Effector memory CD4-positive, alpha-beta T cell (primary cell): ENCODE measurements around the gene PDZK1IP1.

Experiments
- DNase-seq, 3 donors: peaks; one replicate each; pipeline ENCODE4 v3.0.0-alpha.2; 2020
- H3K27ac ChIP-seq: 2 replicates; pipeline ENCODE4 v1.7.0; 2013; ENCODE audit warnings: mild to moderate bottlenecking, low read length, moderate library complexity; ENCODE audit not compliant: insufficient read depth, poor library complexity, severe bottlenecking
- H3K27me3 ChIP-seq: replicated peaks from 2 replicates; pipeline ENCODE4 v1.7.0; 2013; ENCODE audit warnings: mild to moderate bottlenecking, low read length; ENCODE audit not compliant: insufficient read depth, control insufficient read depth, poor library complexity, severe bottlenecking
- H3K36me3 ChIP-seq: 2 replicates; pipeline ENCODE4 v1.7.0; 2013; ENCODE audit warnings: mild to moderate bottlenecking, low read length, moderate library complexity; ENCODE audit not compliant: control insufficient read depth, insufficient read depth
- H3K4me1 ChIP-seq: 2 replicates; pipeline ENCODE4 v1.7.0; 2013; ENCODE audit warnings: low read length, mild to moderate bottlenecking; ENCODE audit not compliant: control insufficient read depth, insufficient read depth, poor library complexity, severe bottlenecking
- H3K4me3 ChIP-seq: 2 replicates; pipeline ENCODE4 v1.7.0; 2013; ENCODE audit warnings: low read length, low read depth, mild to moderate bottlenecking; ENCODE audit not compliant: insufficient read depth, poor library complexity, severe bottlenecking
- H3K9me3 ChIP-seq: 2 replicates; pipeline ENCODE4 v1.7.0; 2013; ENCODE audit warnings: mild to moderate bottlenecking, low read length, moderate library complexity; ENCODE audit not compliant: control insufficient read depth
- total RNA-seq, 3 donors: gene quantifications; one replicate each; lab custom pipeline; 2026; lab: John Stamatoyannopoulos, UW

PDZK1IP1 gene, protein sequence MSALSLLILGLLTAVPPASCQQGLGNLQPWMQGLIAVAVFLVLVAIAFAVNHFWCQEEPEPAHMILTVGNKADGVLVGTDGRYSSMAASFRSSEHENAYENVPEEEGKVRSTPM
- 0 reads per million in 3 donors for total RNA-seq

DNA sequence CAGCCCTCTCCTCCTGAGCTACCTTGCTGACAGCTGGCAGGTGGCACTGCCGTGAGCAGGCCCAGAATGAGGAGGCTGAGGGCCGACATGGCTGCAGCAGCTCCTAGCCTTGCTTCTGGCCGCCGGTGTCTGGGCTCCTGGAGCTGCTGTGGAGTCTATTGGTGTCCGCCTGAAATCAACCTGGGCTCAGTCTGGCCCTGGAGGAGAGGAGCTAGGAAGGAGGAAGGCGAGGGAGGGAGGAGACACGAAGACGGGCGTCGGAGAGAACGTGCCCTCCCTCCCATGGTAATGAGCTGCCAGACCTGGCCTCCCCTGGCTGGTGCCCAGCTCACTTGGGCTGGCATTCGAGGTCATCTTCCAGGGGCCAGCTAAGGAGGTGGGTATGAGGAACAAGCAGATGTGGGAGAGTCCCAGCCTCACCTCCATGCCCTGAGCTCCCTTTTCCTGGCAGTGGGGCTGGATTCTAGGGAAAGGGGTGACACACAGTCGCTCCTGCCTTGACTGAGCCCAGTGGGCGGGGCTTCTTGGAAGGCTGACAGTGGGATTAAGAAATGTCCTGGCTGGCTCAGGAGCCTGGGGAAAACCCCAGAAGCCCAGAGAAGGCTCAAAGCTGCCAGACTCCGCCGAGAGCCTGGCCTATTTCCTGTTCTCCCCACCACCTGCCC, at the start of gene PDZK1IP1:
Gene PDZK1IP1 (minus strand): TSS at position 193 of the 665 bp plus-strand sequence. CDS start 104 bp downstream, at position 89.
- Histone ChIP-seq H3K4me1 (no peaks in the 10 kb centered on the region), H3K4me3 (no peak within 1 kb of the TSS), H3K9me3 (no peaks in the 10 kb centered on the region), H3K27me3 (no peaks in the 10 kb centered on the region), H3K27ac (no peak within 1 kb of the TSS), H3K36me3 (no peaks in the 10 kb centered on the region)
- no peak for DNase-seq

DNA sequence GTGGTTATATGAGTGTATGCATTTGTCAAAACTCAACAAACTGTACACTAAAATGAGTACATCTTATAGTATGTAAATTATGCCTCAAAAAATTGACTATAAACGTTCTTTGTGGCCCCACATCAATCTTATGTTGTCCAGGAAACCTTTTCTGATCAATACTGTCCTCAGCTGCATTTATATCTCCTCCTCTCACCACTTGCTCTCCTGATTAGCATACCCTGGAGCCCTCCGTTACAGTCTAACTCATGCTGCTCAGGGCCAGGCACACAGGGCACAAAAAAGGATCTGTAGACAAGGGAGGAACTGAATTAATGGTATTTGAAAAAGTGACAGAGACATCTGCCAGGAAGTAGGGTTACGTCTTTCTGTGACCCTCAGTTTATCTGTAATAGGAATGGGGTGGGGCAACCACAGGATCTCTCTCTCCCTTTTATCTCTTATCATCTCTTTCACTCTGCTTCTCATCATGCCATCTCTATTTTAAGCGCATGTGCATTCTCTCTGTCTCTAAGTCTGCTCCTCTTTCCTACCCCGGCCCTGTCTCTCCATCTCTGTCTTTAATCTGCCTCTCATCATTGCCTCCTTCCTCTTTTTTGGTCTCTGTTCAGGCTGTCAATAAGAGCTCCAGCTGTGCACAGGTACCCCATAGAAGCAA, 49.2 kb upstream of the PDZK1IP1 start:
- Histone ChIP-seq H3K4me3 (no peak overlapping the region), H3K9me3 (no peaks in the 10 kb centered on the region), H3K27me3 (peaks cover 3% of the 10 kb centered on the region), H3K27ac (no peak overlapping the region), H3K36me3 (no peaks in the 10 kb centered on the region), H3K4me1 (peaks cover 9% of the 10 kb centered on the region)
- no peak for DNase-seq

DNA sequence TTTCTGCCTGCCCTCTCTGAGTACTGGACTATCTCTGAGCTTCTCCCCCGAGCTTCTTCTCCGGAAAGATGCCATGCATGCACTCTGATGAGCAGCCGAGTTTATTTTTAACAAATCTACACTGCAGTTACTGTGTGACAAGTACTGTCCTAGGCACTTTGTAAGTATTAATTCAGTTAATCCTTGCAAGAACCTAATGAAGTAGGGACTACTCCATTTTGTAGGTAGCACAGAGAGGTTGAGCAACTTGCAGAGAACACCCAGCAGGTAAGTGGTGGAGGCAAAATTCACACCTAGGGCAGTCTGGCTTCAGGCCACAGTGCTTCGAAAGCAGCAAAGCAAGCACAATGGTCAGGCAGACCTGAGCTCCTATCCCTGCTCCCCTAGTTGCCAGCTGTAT, 46.0 kb upstream of the PDZK1IP1 start:
- H3K4me1 ChIP-seq, result peaks cover 20% of the 10 kb centered on the region
- DNase-seq, result no peak
- H3K27ac ChIP-seq, result no peak overlapping the region
- H3K9me3 ChIP-seq, result no peaks in the 10 kb centered on the region
- H3K36me3 ChIP-seq, result no peaks in the 10 kb centered on the region
- H3K27me3 ChIP-seq, result peaks cover 22% of the 10 kb centered on the region
- H3K4me3 ChIP-seq, result no peak overlapping the region

DNA sequence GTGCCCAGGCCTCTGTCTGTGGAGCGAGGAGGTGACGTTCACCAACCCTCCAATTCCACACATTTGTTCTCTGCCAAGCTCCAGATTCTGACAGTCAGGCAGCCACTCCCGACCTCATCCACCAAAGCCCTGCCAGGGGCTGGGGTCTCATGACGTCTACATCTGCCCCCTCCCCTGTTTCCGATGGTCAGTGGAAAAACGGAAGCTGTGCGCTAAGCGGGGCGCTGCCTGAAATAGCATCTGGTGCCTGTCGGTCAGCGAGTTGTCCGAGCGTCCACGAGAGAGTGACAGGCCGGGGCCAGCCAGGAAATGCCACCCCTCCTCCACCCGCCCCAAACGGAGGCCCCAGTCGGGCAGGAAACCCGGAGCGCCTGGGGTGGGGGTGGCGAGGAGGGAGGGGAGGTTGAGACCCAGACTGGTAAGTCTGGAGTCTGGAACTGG, 45.4 kb upstream of the PDZK1IP1 start:
- Histone ChIP-seq H3K4me1 (peaks cover 25% of the 10 kb centered on the region), H3K27me3 (peaks cover 28% of the 10 kb centered on the region), H3K27ac (no peak overlapping the region), H3K4me3 (no peak overlapping the region), H3K36me3 (no peaks in the 10 kb centered on the region), H3K9me3 (no peaks in the 10 kb centered on the region)
- DNase-seq, result no peak

DNA sequence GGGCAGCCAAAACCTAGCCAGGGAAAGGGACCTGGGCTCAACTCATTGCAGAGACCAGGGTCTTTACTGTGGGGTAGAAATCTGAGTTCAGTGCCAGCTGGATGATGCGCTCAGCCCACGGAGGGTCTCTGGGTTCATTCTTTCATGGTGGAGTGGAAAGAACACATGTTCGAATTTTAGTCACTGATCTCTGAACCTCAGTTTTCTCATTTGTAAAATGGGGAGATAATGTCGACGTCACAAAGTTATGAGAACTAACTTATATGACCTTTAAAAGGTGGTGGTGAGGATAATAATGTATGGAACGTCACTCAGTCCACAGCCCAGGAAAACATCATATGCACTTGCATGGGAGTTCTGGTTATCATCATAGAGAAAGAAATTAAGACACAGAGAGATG, 43.4 kb upstream of the PDZK1IP1 start:
- Histone ChIP-seq H3K27me3 (peaks cover 48% of the 10 kb centered on the region), H3K27ac (no peak overlapping the region), H3K4me3 (no peak overlapping the region), H3K4me1 (peaks cover 22% of the 10 kb centered on the region), H3K36me3 (no peaks in the 10 kb centered on the region), H3K9me3 (no peaks in the 10 kb centered on the region)
- DNase-seq, result no peak

DNA sequence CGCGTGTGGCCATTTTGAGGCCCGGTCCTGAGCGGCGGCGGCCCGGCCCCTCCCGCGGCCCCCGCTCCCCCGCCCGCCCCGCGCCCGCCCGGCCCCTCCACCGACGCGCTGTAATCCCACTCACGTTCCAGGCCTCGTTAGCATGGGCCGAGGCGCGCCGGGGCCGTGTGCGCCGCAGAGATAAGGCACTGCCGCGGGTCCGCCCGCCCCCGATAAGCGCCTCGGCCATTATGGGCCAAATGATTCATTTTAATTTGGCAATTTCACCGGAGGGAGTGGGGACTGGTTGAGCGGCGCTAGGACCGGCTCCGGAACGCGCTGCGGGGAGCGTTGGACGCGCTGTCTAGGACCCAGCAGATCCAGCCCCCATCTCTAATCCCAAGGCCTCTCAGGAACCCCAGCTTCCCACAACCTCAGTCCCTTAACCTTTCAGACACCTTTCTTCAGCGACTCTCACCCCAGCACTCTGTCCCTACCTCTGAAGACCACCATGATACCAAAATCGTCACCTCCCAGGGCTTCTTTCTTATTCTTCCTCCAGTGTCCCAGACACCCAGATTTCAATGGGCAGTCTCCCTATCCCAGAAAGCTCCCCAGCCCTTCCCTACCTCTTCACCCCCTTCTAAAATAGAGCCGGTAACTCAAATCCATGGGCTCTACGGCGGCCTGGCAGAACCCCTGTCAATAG, 42.5 kb upstream of the PDZK1IP1 start, which contains the start of gene TAL1:
Gene TAL1 (minus strand): TSS at position 39 of the 688 bp plus-strand sequence. CDS start 6,337 bp downstream, outside the sequence.
- Histone ChIP-seq H3K27me3 (peaks cover 56% of the 10 kb centered on the region), H3K4me3 (peak within 1 kb of the TSS; percentile 18), H3K9me3 (no peaks in the 10 kb centered on the region), H3K27ac (no peak within 1 kb of the TSS), H3K36me3 (no peaks in the 10 kb centered on the region), H3K4me1 (peaks cover 22% of the 10 kb centered on the region)
- DNase-seq, result no peak

DNA sequence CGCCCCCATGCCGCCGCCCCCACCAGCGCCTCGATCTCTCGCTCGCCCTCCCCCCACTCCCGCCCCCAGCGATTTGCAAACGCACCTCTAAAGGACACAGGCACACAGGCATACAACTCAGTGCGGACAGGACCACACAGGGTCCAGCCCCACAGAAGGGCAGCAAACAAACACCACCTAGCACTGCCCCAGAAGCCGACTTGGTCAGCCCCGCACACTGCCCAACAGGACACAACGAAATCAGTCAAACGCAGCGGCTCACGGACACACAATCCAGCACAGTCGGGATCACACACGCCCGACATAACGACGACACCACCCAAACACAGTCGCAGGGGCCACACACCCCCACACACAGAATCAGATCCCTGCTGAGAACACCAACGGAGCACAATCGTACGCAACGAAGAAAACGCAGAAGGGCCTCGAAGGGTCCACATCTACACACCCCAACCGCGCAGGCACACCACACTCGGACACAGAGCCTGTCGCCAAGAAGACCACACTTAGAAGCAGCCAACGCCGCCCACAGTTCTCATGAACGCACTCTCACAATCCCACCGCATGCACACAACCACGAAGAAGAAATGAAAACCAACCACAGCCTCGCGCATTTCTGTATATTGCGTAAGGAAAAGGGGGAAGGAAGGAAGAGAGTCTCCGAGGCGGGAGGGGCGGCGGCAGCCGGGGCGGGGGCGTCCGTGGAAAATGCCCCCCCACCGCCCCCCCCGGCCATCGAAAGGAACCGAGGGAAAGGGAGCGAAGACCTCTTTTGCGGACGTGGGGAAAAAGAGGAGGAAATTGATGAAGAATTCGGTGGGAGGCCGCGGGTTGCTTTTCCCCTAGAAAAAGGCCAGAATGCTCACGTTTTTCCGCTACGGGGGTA, 41.7 kb upstream of the PDZK1IP1 start:
- peak overlapping the region; percentile 18 for H3K4me3 ChIP-seq
- H3K4me1 ChIP-seq, result peaks cover 22% of the 10 kb centered on the region
- no peaks in the 10 kb centered on the region for H3K9me3 ChIP-seq
- H3K27me3 ChIP-seq, result peaks cover 61% of the 10 kb centered on the region
- H3K27ac ChIP-seq, result no peak overlapping the region
- no peak for DNase-seq
- H3K36me3 ChIP-seq, result no peaks in the 10 kb centered on the region

DNA sequence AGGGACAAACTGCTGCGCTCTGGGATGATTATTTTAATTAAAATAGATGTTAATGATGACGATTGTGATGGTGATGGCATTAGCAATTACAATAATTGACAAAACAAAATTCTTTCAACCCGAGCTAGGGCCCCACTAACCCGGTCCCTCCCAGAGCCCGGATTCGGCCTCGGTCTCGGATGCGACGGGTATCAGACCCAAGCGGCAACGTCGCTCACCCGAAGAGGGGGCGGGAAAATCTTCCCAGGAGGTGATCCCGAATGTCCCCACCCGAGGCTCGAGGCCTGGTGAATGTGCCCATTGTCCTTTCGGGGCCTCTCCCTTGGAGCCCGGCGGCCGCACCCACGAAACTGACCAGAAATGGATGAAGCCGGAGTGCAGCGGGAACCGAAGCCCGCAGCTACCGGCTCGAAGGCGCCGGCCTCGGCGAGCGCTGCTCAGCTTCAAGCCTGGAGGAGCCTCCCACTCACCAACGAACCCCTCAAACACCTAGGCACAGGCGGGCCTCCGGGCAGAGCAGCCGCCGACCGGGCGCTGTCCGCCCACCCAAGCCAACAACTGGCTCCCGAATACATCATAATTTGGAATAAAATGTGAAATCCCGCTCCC, 41.0 kb upstream of the PDZK1IP1 start:
- Histone ChIP-seq H3K27me3 (peaks cover 67% of the 10 kb centered on the region), H3K9me3 (no peaks in the 10 kb centered on the region), H3K27ac (no peak overlapping the region), H3K4me1 (peaks cover 22% of the 10 kb centered on the region), H3K4me3 (peak overlapping the region; percentile 18), H3K36me3 (no peaks in the 10 kb centered on the region)
- no peak for DNase-seq
